Neural cell (in vitro differentiated cells): ENCODE measurements around the gene CCDC174. TPM values are rescaled to one million over a fixed set of nuclear protein-coding genes. Genes with fewer than 3 reads are reported as not detected.

ENCODE experiments used
- H2AFZ ChIP-seq: fragments of 200-600, 300-800 bp; sonication (generic), shearing (Covaris generic); 2 replicates; pipeline ENCODE4 v1.6.0; 2014; ENCODE audit warnings: low read depth, mild to moderate bottlenecking, antibody characterized with exemption, low read length, moderate library complexity
- H3F3A ChIP-seq: fragments of 200-600 bp; shearing (Covaris generic); 2 replicates; pipeline ENCODE4 v1.6.1; 2016; ENCODE audit warnings: mild to moderate bottlenecking, moderate library complexity, mixed read lengths, antibody characterized with exemption, low read length; ENCODE audit not compliant: insufficient read depth, poor library complexity, severe bottlenecking
- H3K27ac ChIP-seq: fragments of 200-600, 300-800 bp; sonication (generic), shearing (Covaris generic); 2 replicates; pipeline ENCODE4 v1.5.1; 2014; ENCODE audit warnings: mild to moderate bottlenecking, low read length, moderate library complexity
- H3K27me3 ChIP-seq: fragments of 300-800, 200-600 bp; sonication (generic), shearing (Covaris generic); 2 replicates; pipeline ENCODE4 v1.6.0; 2014; ENCODE audit warnings: mild to moderate bottlenecking, low read depth, low read length, moderate library complexity; ENCODE audit not compliant: insufficient read depth
- H3K36me3 ChIP-seq: fragments of 300-800, 200-600 bp; sonication (generic), shearing (Covaris generic); 2 replicates; pipeline ENCODE4 v1.5.1; 2014; ENCODE audit warnings: mild to moderate bottlenecking, antibody characterized with exemption, low read length, moderate library complexity; ENCODE audit not compliant: insufficient read depth
- H3K4me2 ChIP-seq: fragments of 300-800, 200-600 bp; sonication (generic), shearing (Covaris generic); 2 replicates; pipeline ENCODE4 v1.6.0; 2014; ENCODE audit warnings: mild to moderate bottlenecking, low read length
- H3K4me3 ChIP-seq: fragments of 300-800, 200-600 bp; sonication (generic), shearing (Covaris generic); 2 replicates; pipeline ENCODE4 v1.5.1; 2014; ENCODE audit warnings: mild to moderate bottlenecking, low read length, moderate library complexity
- H3K79me2 ChIP-seq: fragments of 200-600 bp; shearing (Covaris generic); replicated peaks from 2 replicates; pipeline ENCODE4 v1.6.0; 2014; ENCODE audit warnings: mild to moderate bottlenecking, low read length, moderate library complexity; ENCODE audit not compliant: insufficient read depth
- H3K9ac ChIP-seq: fragments of 300-800, 200-600 bp; sonication (generic), shearing (Covaris generic); 2 replicates; pipeline ENCODE4 v1.6.1; 2016; ENCODE audit warnings: mild to moderate bottlenecking, low read length, mixed read lengths
- H3K9me2 ChIP-seq: fragments of 200-600 bp; shearing (Covaris generic); 2 replicates; pipeline ENCODE4 v1.6.1; 2016; ENCODE audit warnings: mild to moderate bottlenecking, low read length, mixed read lengths; ENCODE audit not compliant: insufficient read depth
- H3K9me3 ChIP-seq: fragments of 200-600, 300-800 bp; sonication (generic), shearing (Covaris generic); 2 replicates; pipeline ENCODE4 v1.6.1; 2016; ENCODE audit warnings: mild to moderate bottlenecking, mixed run types, low read length, moderate library complexity, mixed read lengths
- H4K20me1 ChIP-seq: fragments of 200-600 bp; shearing (Covaris generic); 2 replicates; pipeline ENCODE4 v1.6.1; 2016; ENCODE audit warnings: mild to moderate bottlenecking, mixed run types; ENCODE audit not compliant: insufficient read depth
- EP300 ChIP-seq: fragments of 450-650 bp; conservative IDR thresholded peaks from 2 replicates; pipeline ENCODE4 v1.6.1; 2014; ENCODE audit warnings: antibody characterized with exemption, mild to moderate bottlenecking, moderate library complexity; ENCODE audit not compliant: poor library complexity, severe bottlenecking
- EZH2 ChIP-seq: fragments of 200-600, 300-800 bp; shearing (Covaris generic), sonication (generic); IDR thresholded peaks from 2 replicates; pipeline ENCODE4 v1.6.1; 2014; ENCODE audit warnings: antibody characterized with exemption, low read length, borderline replicate concordance, mild to moderate bottlenecking; ENCODE audit not compliant: insufficient read depth, poor library complexity, severe bottlenecking
- MXI1 ChIP-seq: fragments of 450-650 bp; conservative IDR thresholded peaks from 2 replicates; pipeline ENCODE4 v1.6.1; 2014; ENCODE audit warnings: antibody characterized with exemption, mild to moderate bottlenecking; ENCODE audit not compliant: poor library complexity, severe bottlenecking
- POLR2AphosphoS5 ChIP-seq: IDR thresholded peaks from 2 replicates; pipeline ENCODE4 v1.6.1; 2012
- RAD21 ChIP-seq: fragments of 450-650 bp; conservative IDR thresholded peaks from 2 replicates; pipeline ENCODE4 v1.6.1; 2014; ENCODE audit warnings: antibody characterized with exemption, mild to moderate bottlenecking, moderate library complexity
- REST ChIP-seq: IDR thresholded peaks from 2 replicates; pipeline ENCODE4 v1.6.1; 2012; ENCODE audit warnings: borderline replicate concordance
- SMC3 ChIP-seq: fragments of 450-650 bp; conservative IDR thresholded peaks from 2 replicates; pipeline ENCODE4 v1.6.1; 2014; ENCODE audit warnings: antibody characterized with exemption, mild to moderate bottlenecking, moderate library complexity; ENCODE audit not compliant: poor library complexity
- TAF1 ChIP-seq: IDR thresholded peaks from 2 replicates; pipeline ENCODE4 v1.6.1; 2012; ENCODE audit warnings: low read depth
- polyA plus RNA-seq: library from polyadenylated mRNA; depleted of rRNA; stranded (reverse); fragments of >200 nt; gene quantifications from 2 replicates; pipeline ENCODE4 v1.2.3, GENCODE V29; 2014
- TF ChIP-seq, protein P1 (sequence below): fragments of 450-650 bp; IDR thresholded peaks from 2 replicates; pipeline ENCODE4 v1.5.1; 2014; ENCODE audit warnings: antibody characterized with exemption, mild to moderate bottlenecking, moderate library complexity; ENCODE audit not compliant: poor library complexity, severe bottlenecking

The CCDC174 gene
- polyA plus RNA-seq, 1 donor from 2014 or later, result 18.0 TPM

GRCh38 chr3:14631687-14632441, 19.7 kb upstream of the CCDC174 start:
- no peaks in the 10 kb centered on the region for H3K27me3 ChIP-seq
- no peak overlapping the region for H3K4me2 ChIP-seq
- no peaks in the 10 kb centered on the region for H3K9me3 ChIP-seq
- no peak overlapping the region for H3K27ac ChIP-seq
- no peaks in the 10 kb centered on the region for H3K9me2 ChIP-seq
- H3K9ac ChIP-seq, result no peak overlapping the region
- no peaks in the 10 kb centered on the region for H3K79me2 ChIP-seq
- H2AFZ ChIP-seq, result no peak overlapping the region
- H3K4me3 ChIP-seq, result no peak overlapping the region
- H3K36me3 ChIP-seq, result no peaks in the 10 kb centered on the region
- H4K20me1 ChIP-seq, result no peaks in the 10 kb centered on the region
- TF ChIP-seq EP300 (no peak), MXI1 (no peak), RAD21 (no peak), SMC3 (no peak), TAF1 (no peak), REST (no peak), POLR2AphosphoS5 (no peak), EZH2 (no peak)
- TF ChIP-seq, protein P1, sequence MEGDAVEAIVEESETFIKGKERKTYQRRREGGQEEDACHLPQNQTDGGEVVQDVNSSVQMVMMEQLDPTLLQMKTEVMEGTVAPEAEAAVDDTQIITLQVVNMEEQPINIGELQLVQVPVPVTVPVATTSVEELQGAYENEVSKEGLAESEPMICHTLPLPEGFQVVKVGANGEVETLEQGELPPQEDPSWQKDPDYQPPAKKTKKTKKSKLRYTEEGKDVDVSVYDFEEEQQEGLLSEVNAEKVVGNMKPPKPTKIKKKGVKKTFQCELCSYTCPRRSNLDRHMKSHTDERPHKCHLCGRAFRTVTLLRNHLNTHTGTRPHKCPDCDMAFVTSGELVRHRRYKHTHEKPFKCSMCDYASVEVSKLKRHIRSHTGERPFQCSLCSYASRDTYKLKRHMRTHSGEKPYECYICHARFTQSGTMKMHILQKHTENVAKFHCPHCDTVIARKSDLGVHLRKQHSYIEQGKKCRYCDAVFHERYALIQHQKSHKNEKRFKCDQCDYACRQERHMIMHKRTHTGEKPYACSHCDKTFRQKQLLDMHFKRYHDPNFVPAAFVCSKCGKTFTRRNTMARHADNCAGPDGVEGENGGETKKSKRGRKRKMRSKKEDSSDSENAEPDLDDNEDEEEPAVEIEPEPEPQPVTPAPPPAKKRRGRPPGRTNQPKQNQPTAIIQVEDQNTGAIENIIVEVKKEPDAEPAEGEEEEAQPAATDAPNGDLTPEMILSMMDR, result no peak
- no peaks in the 10 kb centered on the region for H3F3A ChIP-seq

- Histone ChIP-seq H4K20me1 (no peaks in the 10 kb centered on the region), H3K36me3 (no peaks in the 10 kb centered on the region), H3K9me3 (no peaks in the 10 kb centered on the region), H3K27me3 (no peaks in the 10 kb centered on the region), H3K4me2 (no peak overlapping the region), H3K79me2 (no peaks in the 10 kb centered on the region), H3K9ac (no peak overlapping the region), H2AFZ (no peak overlapping the region), H3F3A (no peaks in the 10 kb centered on the region), H3K4me3 (no peak overlapping the region), H3K27ac (no peak overlapping the region), H3K9me2 (no peaks in the 10 kb centered on the region)
- TF ChIP-seq RAD21, result no peak
- no peak for TF ChIP-seq SMC3
- TF ChIP-seq EP300, result no peak
- TF ChIP-seq MXI1, result no peak
- TF ChIP-seq REST, result no peak
Measured at GRCh38 chr3:14632442-14632930, 19.1 kb upstream of the CCDC174 start.
